ENCODE data around the gene CLDN12. TPM values are rescaled to one million over a fixed set of nuclear protein-coding genes. Genes with fewer than 3 reads are reported as not detected.

CLDN12 gene
- total and polyA plus RNA-seq, 2 of the 4 experiments (the other 2 are of a cell fraction), result 33.4 to 46.4 TPM

GRCh38 chr7:90396420-90396819 is 6.8 kb upstream of the CLDN12 start:
- ATAC-seq (ENCODE audit: low read depth) (no peak), DNase-seq (no peak)
- Histone ChIP-seq H2BK15ac (ENCODE audit: low read depth, low read length) (no peak overlapping the region), H2BK120ac (ENCODE audit: low read depth, low read length) (no peak overlapping the region), H2AK9ac (replicated peaks; ENCODE audit: low read depth, low read length, poor library complexity) (no peak overlapping the region), H3K9me3 (ENCODE audit: control insufficient read depth, insufficient read depth, low read length) (no peaks in the 10 kb centered on the region), H3K4me3 (ENCODE audit: insufficient read depth, low read depth, low read length) (no peak overlapping the region), H3K9me1 (ENCODE audit: insufficient read depth, low read length) (no peaks in the 10 kb centered on the region), H3K4me2 (ENCODE audit: low read depth, low read length) (no peak overlapping the region), H3K27ac (ENCODE audit: insufficient read depth, low read length) (no peak overlapping the region), H2AK5ac (ENCODE audit: low read depth, low read length) (no peak overlapping the region), H2BK20ac (ENCODE audit: low read depth, low read length) (no peak overlapping the region), H3K18ac (ENCODE audit: low read depth, low read length) (no peak overlapping the region), H4K5ac (ENCODE audit: low read depth, low read length) (no peak overlapping the region), H4K91ac (ENCODE audit: insufficient read depth, low read depth, low read length) (no peak overlapping the region), H4K8ac (ENCODE audit: low read depth in 2 of 2, low read length in 2 of 2) (no peak overlapping the region), H3K79me1 (ENCODE audit: low read depth in 1 of 2, low read length in 2 of 2) (no peaks in the 10 kb centered on the region), H4K20me1 (ENCODE audit: insufficient read depth, low read length) (no peaks in the 10 kb centered on the region), H3K56ac (ENCODE audit: extremely low read depth, insufficient read depth, low read length) (no peak overlapping the region), H2AFZ (replicated peaks; ENCODE audit: low read length, poor library complexity) (no peak overlapping the region), H3K36me3 (ENCODE audit: control insufficient read depth, insufficient read depth, low read length) (no peaks in the 10 kb centered on the region), H3K9ac (ENCODE audit: low read depth, low read length) (no peak overlapping the region), H3K4ac (ENCODE audit: low read depth, low read length) (no peak overlapping the region), H3K14ac (replicated peaks; ENCODE audit: low read depth, low read length) (no peak overlapping the region), H2BK5ac (ENCODE audit: low read depth, low read length, poor library complexity, severe bottlenecking) (no peak overlapping the region), H3K27me3 (ENCODE audit: control insufficient read depth, insufficient read depth, low read length) (no peaks in the 10 kb centered on the region), H3K23ac (ENCODE audit: low read depth, low read length) (no peak overlapping the region), H3K4me1 (ENCODE audit: control insufficient read depth, insufficient read depth, low read length) (no peaks in the 10 kb centered on the region)
- dilution Hi-C loops (cut with HindIII; ENCODE audit: low sequenced_read_pairs, unreplicated experiment), result no loop called here
- ChIA-PET CTCF (no interaction called here), POLR2A (ENCODE audit: unreplicated experiment) (no interaction called here)
- WGBS, 2 experiments (ENCODE audit: extremely low coverage in 2 of 2, insufficient read length in 1 of 2), result 86% methylated on average over 1 of the region's 4 CpGs; no CpG with 5 or more reads in 1 of the 2 experiments
- intact Hi-C loops (cut with micrococcal nuclease), result no loop called here
- TF ChIP-seq FOS (IDR thresholded peaks at IDR 0.05; ENCODE audit: low read depth, low read length), result no peak
- no peak for TF ChIP-seq BHLHE40 (IDR thresholded peaks at IDR 0.05; ENCODE audit: low read depth, low read length)
- no peak for TF ChIP-seq CEBPB (IDR thresholded peaks at IDR 0.05; ENCODE audit: low read depth, low read length)
- no peak for TF ChIP-seq MAZ (IDR thresholded peaks at IDR 0.05; ENCODE audit: borderline replicate concordance, low read depth, low read length)
- no peak for TF ChIP-seq POLR2A (IDR thresholded peaks at IDR 0.05; ENCODE audit: low read depth, low read length)
- no peak for TF ChIP-seq CHD1 (IDR thresholded peaks at IDR 0.05; ENCODE audit: low read depth, low read length)
- TF ChIP-seq MAFK (IDR thresholded peaks at IDR 0.05; ENCODE audit: low read depth, low read length), result no peak
- TF ChIP-seq RAD21 (IDR thresholded peaks at IDR 0.05; ENCODE audit: low read length), result no peak
- TF ChIP-seq SMC3 (IDR thresholded peaks at IDR 0.05; ENCODE audit: low read depth, low read length), result no peak
- TF ChIP-seq NFE2L2 (IDR thresholded peaks at IDR 0.05; ENCODE audit: low read depth, low read length), result no peak
- in situ Hi-C loops (cut with MboI; ENCODE audit: low sequenced_read_pairs), result no loop called here
- no TSS peak for BruUV-seq (replicated peaks)

Measured in IMR-90 (cell line).